HL-60 (cell line): ENCODE results near the gene RAI1.

Experiments used
- CTCF ChIP-seq: IDR thresholded peaks from one replicate; pipeline ENCODE4 v1.5.1; 2011; ENCODE audit warnings: low read length, control low read depth, inconsistent platforms; ENCODE audit not compliant: insufficient read depth
- POLR2AphosphoS5 ChIP-seq: IDR thresholded peaks from 2 replicates; pipeline ENCODE4 v1.6.1; 2012; ENCODE audit warnings: low read depth
- REST ChIP-seq: IDR thresholded peaks from 2 replicates; pipeline ENCODE4 v1.6.1; 2012; ENCODE audit warnings: low read depth; ENCODE audit not compliant: insufficient replicate concordance

GRCh38 chr17:17681744-17682292, 560 bp downstream of the RAI1 start:
- TF ChIP-seq CTCF (no peak), REST (no peak), POLR2AphosphoS5 (no peak)
